ENCODE measurements around the gene FCAR. TPM values are rescaled to one million over a fixed set of nuclear protein-coding genes. Genes with fewer than 3 reads are reported as not detected.
"Not testable (repeated sequence)": the region's sequence is repeated elsewhere in the genome, so short reads cannot be mapped to it uniquely, and the experiment has no call there.

The FCAR gene
- total RNA-seq, 1 donor from 2014 or later: 0.16 TPM

GRCh38 chr19:54896036-54896435, 22.0 kb downstream of the FCAR start:
- no peak for ATAC-seq

DNA sequence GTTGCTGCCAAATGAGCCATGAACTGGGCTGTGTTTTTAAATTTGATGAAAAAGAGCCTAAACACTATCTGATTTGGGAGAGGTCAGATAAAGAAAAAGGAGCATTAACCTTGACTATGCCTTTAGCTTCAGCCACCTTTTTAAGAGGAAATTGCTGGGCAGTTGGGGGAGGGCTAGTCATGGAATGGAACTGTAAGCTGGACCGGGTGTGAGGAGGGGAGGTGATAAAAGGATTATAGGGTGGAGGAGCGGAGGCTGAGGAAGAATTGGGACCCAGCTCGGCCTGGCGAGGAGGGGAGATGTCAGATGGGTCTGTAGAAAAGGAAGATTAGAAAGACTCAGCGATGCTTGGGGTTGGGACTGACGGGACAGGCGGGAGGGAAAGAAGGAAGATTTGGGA, 24.6 kb downstream of the FCAR start:
- ATAC-seq: not testable (repeated sequence)

- ATAC-seq: not testable (repeated sequence)
These were observed 25.6 kb downstream of the FCAR start for GRCh38 chr19:54899646-54900045.

DNA sequence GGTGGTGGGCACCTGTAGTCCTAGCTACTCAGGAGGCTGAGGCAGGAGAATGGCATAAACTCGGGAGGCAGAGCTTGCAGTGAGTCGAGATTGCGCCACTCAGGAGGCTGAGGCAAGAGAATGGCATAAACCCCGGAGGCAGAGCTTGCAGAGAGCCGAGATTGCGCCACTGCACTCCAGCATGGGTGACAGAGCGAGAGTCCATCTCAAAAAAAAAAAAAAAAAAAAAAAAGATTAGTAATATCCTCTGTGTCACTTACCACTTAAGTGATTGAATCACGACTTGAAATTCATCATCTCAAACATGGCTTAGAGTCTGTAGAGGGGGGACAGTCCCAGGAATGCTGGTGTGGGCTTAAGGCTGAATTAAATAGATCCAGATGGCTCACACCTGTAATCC, 27.1 kb downstream of the FCAR start:
- ATAC-seq: not testable (repeated sequence)

GRCh38 chr19:54902061-54902460, 28.0 kb downstream of the FCAR start:
- no peak for ATAC-seq

GRCh38 chr19:54903303-54903702, 29.3 kb downstream of the FCAR start:
- no peak for ATAC-seq

DNA sequence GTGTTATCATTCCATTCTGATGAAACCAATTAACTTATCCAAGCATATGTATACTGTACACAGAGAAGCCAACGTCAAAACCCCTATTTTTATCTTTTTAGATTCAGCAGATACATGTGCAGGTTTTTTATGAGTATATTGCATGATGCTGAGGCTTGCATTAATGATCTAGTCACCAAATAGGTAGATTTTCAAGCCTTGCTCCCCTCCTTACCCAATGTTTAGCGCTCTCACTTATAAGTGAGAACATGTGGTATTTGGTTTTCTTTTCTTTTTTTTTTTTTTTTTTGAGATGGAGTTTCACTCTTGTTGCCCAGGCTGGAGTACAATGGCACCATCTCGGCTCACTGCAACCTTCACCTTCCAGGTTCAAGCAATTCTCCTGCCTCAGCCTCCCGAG, 30.2 kb downstream of the FCAR start:
- not testable (repeated sequence) for ATAC-seq

- no peak for ATAC-seq
These were observed 31.4 kb downstream of the FCAR start for GRCh38 chr19:54905421-54905802.

GRCh38 chr19:54905803-54906511, 31.9 kb downstream of the FCAR start, which contains the start of gene NCR1:
NCR1 (plus strand) TSS chr19:54906148; CDS start chr19:54906188, 40 bp downstream.
- no peak for ATAC-seq

DNA sequence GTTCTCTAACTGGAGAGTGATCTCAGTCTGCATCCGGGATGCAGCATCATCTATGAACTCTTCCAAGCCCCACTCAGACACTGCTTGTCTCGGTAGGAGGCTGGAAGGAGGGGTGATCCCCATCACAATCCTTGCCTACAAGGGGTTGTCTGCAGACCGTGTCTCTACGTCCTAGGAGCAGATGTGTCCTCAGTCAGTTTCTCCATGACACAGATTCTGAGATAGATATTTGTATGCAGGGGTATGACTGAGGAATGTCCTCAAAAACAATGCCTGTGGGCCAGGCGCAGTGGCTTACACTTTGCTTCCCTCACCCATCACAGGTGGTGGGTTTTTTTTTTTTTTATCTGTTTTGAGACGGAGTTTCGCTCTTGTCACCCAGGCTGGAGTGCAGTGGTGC, 32.8 kb downstream of the FCAR start:
- ATAC-seq: no peak

DNA sequence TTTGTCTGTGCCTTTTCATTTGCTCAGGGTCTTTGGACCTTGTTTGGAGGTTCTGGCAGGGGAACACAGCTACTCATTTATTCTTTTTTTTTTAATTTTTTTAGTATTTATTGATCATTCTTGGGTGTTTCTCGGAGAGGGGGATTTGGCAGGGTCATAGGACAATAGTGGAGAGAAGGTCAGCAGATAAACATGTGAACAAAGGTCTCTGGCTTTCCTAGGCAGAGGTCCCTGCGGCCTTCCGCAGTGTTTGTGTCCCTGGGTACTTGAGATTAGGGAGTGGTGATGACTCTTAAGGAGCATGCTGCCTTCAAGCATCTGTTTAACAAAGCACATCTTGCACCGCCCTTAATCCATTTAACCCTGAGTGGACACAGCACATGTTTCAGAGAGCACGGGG, 33.9 kb downstream of the FCAR start:
- not testable (repeated sequence) for ATAC-seq

- no peak for ATAC-seq
These were observed 42.8 kb downstream of the FCAR start for GRCh38 chr19:54916822-54917221.

- no peak for ATAC-seq
These were observed 44.5 kb downstream of the FCAR start for GRCh38 chr19:54918499-54918898.

DNA sequence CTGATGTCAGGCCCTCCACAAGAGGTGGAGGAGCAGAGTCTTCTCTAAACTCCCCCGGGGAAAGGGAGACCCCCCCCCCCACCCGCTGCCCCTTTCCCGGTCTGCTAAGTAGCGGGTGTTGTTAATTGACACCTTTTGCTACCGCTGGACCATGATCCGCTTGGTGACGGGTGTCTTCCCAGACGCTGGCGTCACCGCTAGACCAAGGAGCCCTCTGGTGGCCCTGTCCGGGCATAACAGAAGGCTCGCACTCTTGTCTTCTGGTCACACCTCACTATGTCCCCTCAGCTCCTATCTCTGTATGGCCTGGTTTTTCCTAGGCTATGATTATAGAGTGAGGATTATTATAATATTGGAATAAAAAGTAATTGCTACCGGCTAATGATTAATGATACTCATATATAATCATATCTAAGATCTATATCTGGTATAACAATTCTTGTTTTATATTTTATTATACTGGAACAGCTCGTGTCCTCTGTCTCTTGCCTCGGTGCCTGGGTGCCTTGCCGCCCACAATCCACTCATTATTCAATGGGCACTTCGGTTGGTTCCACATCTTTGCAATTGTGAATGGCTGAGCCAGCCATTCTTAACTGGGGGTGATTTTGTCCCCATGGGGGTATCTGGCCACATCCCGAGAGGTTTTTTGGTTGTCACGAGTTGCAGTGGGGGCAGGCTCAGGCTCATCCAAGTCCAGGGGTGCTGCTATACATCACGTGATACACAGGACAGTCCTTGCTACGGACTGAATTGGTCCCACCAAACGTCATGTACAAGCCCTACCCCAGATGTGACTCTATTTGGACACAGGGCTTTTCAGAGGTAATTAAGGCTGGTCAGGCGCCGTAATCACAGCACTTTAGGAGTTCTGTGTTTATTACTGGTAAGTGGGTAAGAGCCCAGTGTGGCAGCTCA, 45.9 kb downstream of the FCAR start:
- ATAC-seq: not testable (repeated sequence)

GRCh38 chr19:54921082-54921481, 47.0 kb downstream of the FCAR start:
- ATAC-seq: no peak

DNA sequence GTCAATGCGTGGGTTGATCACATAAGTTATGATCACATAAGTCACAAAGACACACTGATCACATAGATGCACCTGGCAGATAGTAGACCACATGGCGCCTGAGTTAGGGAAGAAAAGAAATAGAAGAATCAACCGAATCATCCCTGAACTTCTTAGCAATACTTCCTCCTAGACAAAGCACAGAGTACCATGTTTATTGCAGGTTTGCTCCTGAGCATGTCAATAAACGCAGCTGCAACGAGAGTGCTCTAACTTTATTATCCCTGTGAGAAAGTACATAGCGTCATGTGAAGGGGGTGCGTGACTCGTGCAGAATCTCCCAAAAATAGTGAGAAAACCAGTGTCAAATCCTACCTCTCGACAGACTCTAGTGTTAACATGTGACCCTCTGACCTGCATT, 49.2 kb downstream of the FCAR start:
- no peak for ATAC-seq

GRCh38 chr19:54928299-54928698, 54.3 kb downstream of the FCAR start:
- ATAC-seq: no peak

- no peak for ATAC-seq
These were observed 63.9 kb downstream of the FCAR start for GRCh38 chr19:54937926-54938325.

DNA sequence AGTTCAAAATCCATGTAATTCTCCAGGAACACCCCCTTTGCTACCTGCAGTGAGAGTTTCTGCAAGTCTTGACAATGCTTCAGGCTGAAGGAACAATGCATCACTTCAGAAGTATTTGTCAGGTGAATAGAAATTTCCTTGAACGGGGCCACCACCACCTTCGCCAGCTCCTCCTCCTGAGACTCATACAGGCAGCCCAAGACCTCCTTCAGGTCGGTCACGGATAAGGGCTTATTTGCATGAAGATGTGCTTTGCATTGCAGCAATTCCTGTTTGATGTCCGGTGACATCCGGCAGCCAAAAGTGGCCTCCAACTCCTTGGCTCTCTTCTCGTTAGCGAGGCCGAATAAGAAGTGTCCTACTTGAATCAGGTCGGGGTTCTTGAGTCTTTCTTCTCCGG, 64.9 kb downstream of the FCAR start:
- no peak for ATAC-seq

DNA sequence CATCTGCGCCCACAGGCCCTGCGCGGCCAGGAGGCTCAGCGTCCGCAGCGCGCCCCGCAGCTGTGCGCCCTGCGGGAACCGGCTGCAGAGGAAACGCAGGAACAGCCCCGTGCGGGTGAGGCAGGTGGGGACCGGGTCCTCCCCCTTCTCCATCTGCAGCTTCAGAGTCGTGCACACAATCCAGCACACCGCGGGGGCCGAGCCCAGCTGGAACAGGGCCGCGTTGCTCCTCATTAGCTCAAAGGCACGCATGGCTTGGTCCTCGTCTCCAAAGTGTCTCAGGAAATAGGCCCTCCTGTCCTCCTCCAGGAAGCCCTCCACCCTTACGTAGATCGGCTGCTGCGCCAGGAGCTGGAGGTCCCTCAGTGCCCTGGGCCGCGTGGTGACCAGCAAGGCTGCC, 65.5 kb downstream of the FCAR start:
- not testable (repeated sequence) for ATAC-seq

All from esophagus mucosa (tissue), 1 donor.